Parathyroid adenoma (tissue), 2 donors: ENCODE data around the gene SPOCD1.

Experiments
- H2AFZ ChIP-seq: fragments of 300-600 bp; sonication (generic); one replicate; pipeline ENCODE4 v1.7.0; 2017; ENCODE audit warnings: antibody characterized with exemption, mild to moderate bottlenecking
- H3K27ac ChIP-seq: fragments of 300-600 bp; sonication (generic); one replicate; pipeline ENCODE4 v1.7.0; 2017
- H3K27me3 ChIP-seq: fragments of 300-600 bp; sonication (generic); one replicate; pipeline ENCODE4 v1.7.0; 2017; ENCODE audit warnings: low read length; ENCODE audit not compliant: control insufficient read depth, insufficient read depth
- H3K36me3 ChIP-seq: fragments of 300-600 bp; sonication (generic); one replicate; pipeline ENCODE4 v1.7.0; 2017; ENCODE audit warnings: low read length; ENCODE audit not compliant: control insufficient read depth, insufficient read depth
- H3K4me1 ChIP-seq: fragments of 300-600 bp; sonication (generic); one replicate; pipeline ENCODE4 v1.7.0; 2017; ENCODE audit warnings: control low read depth
- H3K4me2 ChIP-seq: fragments of 300-600 bp; sonication (generic); one replicate; pipeline ENCODE4 v1.7.0; 2017; ENCODE audit warnings: low read length
- H3K4me3 ChIP-seq: fragments of 300-600 bp; sonication (generic); one replicate; pipeline ENCODE4 v1.7.0; 2017; ENCODE audit warnings: low read depth, low read length
- H3K79me2 ChIP-seq: fragments of 300-600 bp; sonication (generic); one replicate; pipeline ENCODE4 v1.7.0; 2017; ENCODE audit warnings: control low read depth
- H3K9ac ChIP-seq: fragments of 300-600 bp; sonication (generic); one replicate; pipeline ENCODE4 v1.7.0; 2017; ENCODE audit warnings: mild to moderate bottlenecking
- H3K9me3 ChIP-seq: fragments of 300-600 bp; sonication (generic); one replicate; pipeline ENCODE4 v1.7.0; 2017; ENCODE audit warnings: low read length; ENCODE audit not compliant: control insufficient read depth
- TF ChIP-seq, protein P1 (sequence below): fragments of 300-600 bp; sonication (generic); IDR thresholded peaks from one replicate; pipeline ENCODE4 v1.7.0; 2017; ENCODE audit warnings: antibody characterized with exemption, mild to moderate bottlenecking
- donor health status: primary hyperparathyroidism.

Gene SPOCD1

DNA sequence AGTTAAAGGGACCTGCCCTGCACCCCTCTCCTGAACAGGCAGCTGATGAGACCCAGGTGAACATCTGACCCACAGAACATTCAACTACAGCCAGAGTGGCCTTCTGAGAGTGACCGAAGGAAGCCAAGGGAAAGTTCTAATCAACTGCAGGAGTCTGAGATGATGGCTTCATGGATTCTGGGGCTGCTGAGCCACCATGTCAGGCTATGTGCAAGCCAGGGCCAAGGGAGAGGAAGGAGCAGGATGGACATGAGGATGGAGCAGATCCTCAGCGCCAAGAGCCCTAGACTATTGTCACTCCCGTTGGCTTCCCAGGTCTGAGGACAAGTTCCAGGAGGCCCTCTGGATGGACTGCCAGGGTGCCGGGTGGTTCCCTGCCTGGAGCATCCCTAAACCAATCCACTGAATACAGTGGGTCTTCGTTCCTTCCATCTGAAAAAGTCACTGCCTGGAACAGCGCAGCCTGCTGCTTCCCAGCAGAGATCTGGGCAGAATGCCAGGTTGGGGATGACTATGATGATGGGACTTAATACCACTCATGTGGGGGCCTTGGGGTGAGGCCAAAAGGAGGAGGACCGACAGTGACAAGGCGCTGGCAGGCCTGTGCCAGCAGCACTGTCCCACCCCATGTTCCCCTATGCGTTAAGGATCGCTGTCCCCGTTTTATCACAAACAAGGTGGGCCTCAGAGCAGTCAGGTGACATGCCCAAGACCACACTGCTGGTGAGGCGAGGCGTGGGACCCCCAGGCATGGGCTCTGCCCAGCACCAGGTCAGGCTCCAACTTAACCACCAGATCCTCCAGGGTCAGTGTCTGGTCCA lies 19.8 kb downstream of the SPOCD1 start:
- no peaks in the 10 kb centered on the region for H3K36me3 ChIP-seq
- no peaks in the 10 kb centered on the region for H3K79me2 ChIP-seq
- H3K4me2 ChIP-seq: no peak overlapping the region
- H3K27me3 ChIP-seq: no peaks in the 10 kb centered on the region
- no peak overlapping the region for H2AFZ ChIP-seq
- H3K4me3 ChIP-seq: no peak overlapping the region
- TF ChIP-seq, protein P1, sequence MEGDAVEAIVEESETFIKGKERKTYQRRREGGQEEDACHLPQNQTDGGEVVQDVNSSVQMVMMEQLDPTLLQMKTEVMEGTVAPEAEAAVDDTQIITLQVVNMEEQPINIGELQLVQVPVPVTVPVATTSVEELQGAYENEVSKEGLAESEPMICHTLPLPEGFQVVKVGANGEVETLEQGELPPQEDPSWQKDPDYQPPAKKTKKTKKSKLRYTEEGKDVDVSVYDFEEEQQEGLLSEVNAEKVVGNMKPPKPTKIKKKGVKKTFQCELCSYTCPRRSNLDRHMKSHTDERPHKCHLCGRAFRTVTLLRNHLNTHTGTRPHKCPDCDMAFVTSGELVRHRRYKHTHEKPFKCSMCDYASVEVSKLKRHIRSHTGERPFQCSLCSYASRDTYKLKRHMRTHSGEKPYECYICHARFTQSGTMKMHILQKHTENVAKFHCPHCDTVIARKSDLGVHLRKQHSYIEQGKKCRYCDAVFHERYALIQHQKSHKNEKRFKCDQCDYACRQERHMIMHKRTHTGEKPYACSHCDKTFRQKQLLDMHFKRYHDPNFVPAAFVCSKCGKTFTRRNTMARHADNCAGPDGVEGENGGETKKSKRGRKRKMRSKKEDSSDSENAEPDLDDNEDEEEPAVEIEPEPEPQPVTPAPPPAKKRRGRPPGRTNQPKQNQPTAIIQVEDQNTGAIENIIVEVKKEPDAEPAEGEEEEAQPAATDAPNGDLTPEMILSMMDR: no peak
- no peak overlapping the region for H3K9ac ChIP-seq
- H3K27ac ChIP-seq: no peak overlapping the region
- H3K9me3 ChIP-seq: no peaks in the 10 kb centered on the region
- no peaks in the 10 kb centered on the region for H3K4me1 ChIP-seq

DNA sequence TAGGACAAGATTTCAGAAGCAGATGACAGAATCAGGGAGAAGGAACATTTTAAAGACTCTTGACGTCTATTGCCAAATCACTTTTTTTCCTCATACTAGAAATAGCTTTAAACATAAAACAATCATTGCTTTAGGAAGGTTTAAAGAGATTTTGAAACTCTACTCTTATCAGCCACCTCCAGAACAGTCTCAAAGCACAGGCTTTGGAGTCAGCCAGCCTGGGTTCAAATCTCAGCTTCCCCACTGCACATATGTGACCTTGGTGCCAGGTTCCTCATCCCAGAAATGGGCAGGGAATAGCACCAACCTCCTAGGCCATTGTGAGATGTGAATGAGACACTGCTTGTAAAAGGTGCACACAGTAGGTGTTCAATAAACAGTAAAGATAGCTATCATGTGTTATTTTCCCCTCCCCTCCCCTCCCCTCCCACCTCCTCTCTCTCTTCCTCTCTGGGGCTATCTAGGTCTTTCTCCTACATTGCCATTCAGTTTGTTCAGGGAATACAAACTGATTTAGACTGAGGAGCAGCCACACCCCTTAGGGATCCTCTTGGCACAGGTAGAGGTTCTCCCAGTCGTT lies 20.6 kb downstream of the SPOCD1 start:
- TF ChIP-seq, protein P1: no peak

DNA sequence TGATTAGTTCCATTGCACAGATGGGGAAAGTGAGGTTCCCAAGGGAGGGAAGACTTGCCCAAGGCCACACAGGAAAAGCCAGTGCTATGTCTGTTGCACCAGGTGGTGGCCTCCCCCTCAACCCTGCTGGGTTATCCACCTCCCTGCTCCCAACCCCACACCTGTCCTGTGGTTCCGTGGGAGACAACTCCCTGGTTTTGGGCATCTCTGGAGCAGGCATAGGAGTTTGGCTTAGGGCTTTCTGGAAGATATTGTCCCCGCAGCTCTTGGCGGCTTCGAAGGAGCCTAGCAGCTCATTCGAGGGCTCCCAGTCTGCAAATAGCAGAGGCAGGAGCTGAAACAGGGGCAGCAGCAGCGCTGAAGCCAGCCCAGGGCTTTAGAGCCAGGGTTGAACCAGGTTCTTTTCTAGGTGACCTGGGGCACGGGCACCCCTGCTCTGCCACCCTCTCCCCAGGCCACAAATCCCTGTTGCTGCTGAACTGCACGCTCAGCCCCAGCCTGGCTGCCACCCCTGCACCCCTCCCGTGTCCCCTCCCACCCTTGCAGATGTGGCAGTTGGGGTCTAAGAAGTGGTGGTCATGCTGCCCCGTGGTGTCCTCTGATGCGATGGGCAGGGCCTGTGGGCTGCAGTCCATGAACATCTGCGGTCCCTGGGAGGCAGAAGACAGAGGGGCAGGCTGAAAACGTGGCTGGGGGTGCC lies 22.1 kb downstream of the SPOCD1 start:
- Histone ChIP-seq H3K9ac (no peak overlapping the region), H3K27me3 (no peaks in the 10 kb centered on the region), H2AFZ (no peak overlapping the region), H3K9me3 (no peaks in the 10 kb centered on the region), H3K79me2 (no peaks in the 10 kb centered on the region), H3K4me1 (no peaks in the 10 kb centered on the region), H3K4me3 (no peak overlapping the region), H3K27ac (no peak overlapping the region), H3K4me2 (no peak overlapping the region), H3K36me3 (no peaks in the 10 kb centered on the region)
- TF ChIP-seq, protein P1: no peak

More for the DNA sequence above, 20.6 kb downstream of the SPOCD1 start:
- H3K27me3 ChIP-seq: no peaks in the 10 kb centered on the region
- H3K4me2 ChIP-seq: no peak overlapping the region
- H3K9me3 ChIP-seq: no peaks in the 10 kb centered on the region
- H2AFZ ChIP-seq: no peak overlapping the region
- H3K4me1 ChIP-seq: no peaks in the 10 kb centered on the region
- no peaks in the 10 kb centered on the region for H3K79me2 ChIP-seq
- H3K9ac ChIP-seq: no peak overlapping the region
- no peak overlapping the region for H3K4me3 ChIP-seq
- H3K36me3 ChIP-seq: no peaks in the 10 kb centered on the region
- H3K27ac ChIP-seq: no peak overlapping the region

DNA sequence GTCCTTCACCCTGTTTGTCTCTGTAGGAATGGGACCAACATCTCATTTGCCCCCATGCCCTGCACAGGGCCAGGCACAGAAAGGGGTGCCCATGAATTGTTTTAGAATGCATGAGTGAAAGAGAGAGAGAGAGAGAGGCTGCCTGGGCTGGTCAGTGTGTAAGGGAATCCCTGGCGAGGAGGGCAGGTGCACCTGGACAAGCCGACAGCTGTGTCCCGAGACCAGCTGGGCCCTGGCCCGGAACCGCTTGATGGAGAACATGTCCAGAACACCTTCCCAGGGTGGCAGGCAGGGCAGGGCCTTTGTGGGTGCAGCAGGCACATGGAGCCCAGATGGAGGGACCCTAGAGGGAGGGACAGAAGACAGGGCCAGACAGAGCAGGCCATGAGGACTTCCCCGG lies 22.7 kb downstream of the SPOCD1 start:
- H2AFZ ChIP-seq: no peak overlapping the region
- no peaks in the 10 kb centered on the region for H3K9me3 ChIP-seq
- H3K27me3 ChIP-seq: no peaks in the 10 kb centered on the region
- no peak overlapping the region for H3K27ac ChIP-seq
- H3K4me1 ChIP-seq: no peaks in the 10 kb centered on the region
- TF ChIP-seq, protein P1: no peak
- no peak overlapping the region for H3K4me2 ChIP-seq
- H3K9ac ChIP-seq: no peak overlapping the region
- H3K36me3 ChIP-seq: no peaks in the 10 kb centered on the region
- no peaks in the 10 kb centered on the region for H3K79me2 ChIP-seq
- H3K4me3 ChIP-seq: no peak overlapping the region
